Measurements from ENCODE around the gene RNF144A.

DNA sequence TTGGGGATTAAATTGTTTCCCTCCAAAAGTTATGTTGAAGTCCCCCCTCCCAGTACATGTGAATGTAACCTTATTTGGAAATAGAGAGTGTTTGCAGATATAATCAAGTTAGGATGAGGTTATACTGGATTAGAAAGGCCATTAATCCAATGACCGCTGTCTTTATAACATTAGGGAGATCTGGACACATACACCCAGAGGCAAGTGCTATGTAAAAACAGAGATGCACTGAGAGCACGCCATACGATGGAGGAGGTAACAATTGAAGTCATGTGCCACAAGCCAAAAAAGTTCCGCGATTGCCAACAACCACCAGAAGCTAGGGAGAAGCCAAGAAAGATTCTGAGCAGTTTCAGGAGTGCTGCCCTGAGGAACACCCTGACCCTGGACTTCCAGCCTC, 153.3 kb downstream of the RNF144A start:
- no peak for TF ChIP-seq EZH2phosphoT487 (IDR thresholded peaks at IDR 0.05; ENCODE audit: insufficient read depth, low read depth)
- TF ChIP-seq EZH2 (IDR thresholded peaks at IDR 0.05; ENCODE audit: insufficient read depth, poor library complexity, severe bottlenecking), result no peak
